Pancreas (tissue), 10 donors: ENCODE results near the gene PAGR1. TPM values are rescaled to one million over a fixed set of nuclear protein-coding genes. Genes with fewer than 3 reads are reported as not detected.

Source experiments
- ATAC-seq, 4 donors: fragments of 200-7000 bp; cut with Tn5 transposase; one replicate each; pipeline versions ENCODE4 v1.8.0 to v1.9.1; 2020; ENCODE audit warnings: mild to moderate bottlenecking in 4 of 4, moderate library complexity in 4 of 4
- DNase-seq, 6 donors: peaks; one replicate each; pipeline ENCODE4 v3.0.0-alpha.2; 2020
- FAIRE-seq: peaks from 2 replicates; lab custom pipeline; 2012; peaks lifted over from hg19 to GRCh38; lab: Jason Lieb, UNC
- H3K27ac ChIP-seq, 4 donors: fragments of 200-600 bp; sonication (generic); 1 replicate in 3 of 4; 2 replicates in 1 of 4; pipeline versions ENCODE4 v1.5.0 to v1.8.0; 2020
- H3K27me3 ChIP-seq, 4 donors: fragments of 200-600 bp; one replicate each; pipeline ENCODE4 v1.8.0; 2021
- H3K36me3 ChIP-seq, 3 donors: fragments of 200-600 bp; sonication (generic) in 1 of 3; one replicate each; pipeline versions ENCODE4 v1.5.0 to v1.8.0; 2020 to 2021
- H3K4me1 ChIP-seq, 3 donors: fragments of 200-600 bp; one replicate each; pipeline ENCODE4 v1.8.0; 2021
- H3K4me3 ChIP-seq, 4 donors: fragments of 200-600 bp; sonication (generic) in 2 of 4; one replicate each; pipeline versions ENCODE4 v1.5.0 to v1.8.0; 2020 to 2021
- H3K9me3 ChIP-seq, 4 donors: fragments of 200-600 bp; one replicate each; pipeline ENCODE4 v1.8.0; 2021
- WGBS, 2 donors: extraction: QIAGEN DNeasy Blood & Tissue Kit; methylation state at CpG; one replicate each; pipeline ENCODE4 v1.1.7; 2013; 5-methylcytosine and 5-hydroxymethylcytosine counted together
- intact Hi-C, 3 donors: fragments of 100-400 bp; cut with DNase I; formaldehyde crosslinking; loops; one replicate each; pipeline versions ENCODE4 v1.11.1 to v1.14.2; 2022
- polyA plus RNA-seq, 2 donors: library from polyadenylated mRNA; stranded (reverse); fragments of 200-250 nt; gene quantifications; one replicate each; pipeline ENCODE4 v1.2.3, GENCODE V29; 2013
- total RNA-seq, 6 donors: library from RNA; stranded (reverse); fragmentation: NEBNext Ultra II Directional in 4 of 6; extraction: Animal tissue kit (Norgen Biotek cat#: 25700) in 4 of 6; gene quantifications; one replicate each; pipeline versions ENCODE4 v1.2.1 to v1.2.4, GENCODE V29; 2021 to 2023
- TF ChIP-seq, protein P1 (sequence below), 4 donors: fragments of 200-600 bp; sonication (generic) in 3 of 4; IDR thresholded peaks; one replicate each; pipeline versions ENCODE4 v1.5.0 to v1.8.0; 2021; ENCODE audit warnings: antibody characterized with exemption in 4 of 4
- donor health status: healthy with polysubstance abuse.
- donor health status: DM: no; HTN: no; CAD: no; lungs with moderate emphysema.
- donor health status: DM: no; HTN: no; CAD: no.
- donor health status: control.
- donor health status: control.
- donor health status: Bipolar disorder and iron deficiency.
- donor health status: DM: yes; HTN: yes; CAD: no.
- donor health status: DM: no; HTN: no; CAD: no.
- donor health status: DM: no; HTN: no; CAD: no.
- donor health status: DM: yes; HTN: yes; CAD: no.

PAGR1 gene
- total and polyA plus RNA-seq, 8 donors = 8.1 to 34.7 (median 12.7) TPM

DNA sequence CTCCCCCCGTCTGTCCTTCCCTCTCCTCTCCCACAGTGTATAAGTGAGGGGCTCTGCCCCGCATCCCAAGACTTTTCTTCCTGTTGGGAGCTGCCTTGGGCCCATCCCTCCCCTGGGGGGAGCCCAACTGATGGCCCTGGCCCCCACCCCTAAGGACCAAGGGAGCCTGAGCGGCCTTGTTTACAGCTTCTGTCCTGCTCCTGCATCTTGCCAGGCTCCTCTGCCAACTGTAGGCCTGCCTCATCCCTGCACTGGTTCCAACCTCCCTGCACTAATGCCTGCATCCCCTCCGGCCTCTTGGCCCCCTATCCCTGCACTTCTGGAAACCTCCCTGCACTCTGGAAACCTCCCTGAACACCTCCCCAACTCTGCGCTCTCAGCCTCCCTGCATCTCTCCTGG lies 1.4 kb upstream of the PAGR1 start:
- Histone ChIP-seq H3K27me3 (no peaks in the 10 kb centered on the region), H3K9me3 (no peaks in the 10 kb centered on the region), H3K4me3 (no peak overlapping the region), H3K36me3 (peaks cover 0 to 8% (median 0%) of the 10 kb centered on the region in 3 donors), H3K27ac (no peak overlapping the region), H3K4me1 (peaks cover 6 to 37% (median 11%) of the 10 kb centered on the region in 3 donors)
- TF ChIP-seq, protein P1, sequence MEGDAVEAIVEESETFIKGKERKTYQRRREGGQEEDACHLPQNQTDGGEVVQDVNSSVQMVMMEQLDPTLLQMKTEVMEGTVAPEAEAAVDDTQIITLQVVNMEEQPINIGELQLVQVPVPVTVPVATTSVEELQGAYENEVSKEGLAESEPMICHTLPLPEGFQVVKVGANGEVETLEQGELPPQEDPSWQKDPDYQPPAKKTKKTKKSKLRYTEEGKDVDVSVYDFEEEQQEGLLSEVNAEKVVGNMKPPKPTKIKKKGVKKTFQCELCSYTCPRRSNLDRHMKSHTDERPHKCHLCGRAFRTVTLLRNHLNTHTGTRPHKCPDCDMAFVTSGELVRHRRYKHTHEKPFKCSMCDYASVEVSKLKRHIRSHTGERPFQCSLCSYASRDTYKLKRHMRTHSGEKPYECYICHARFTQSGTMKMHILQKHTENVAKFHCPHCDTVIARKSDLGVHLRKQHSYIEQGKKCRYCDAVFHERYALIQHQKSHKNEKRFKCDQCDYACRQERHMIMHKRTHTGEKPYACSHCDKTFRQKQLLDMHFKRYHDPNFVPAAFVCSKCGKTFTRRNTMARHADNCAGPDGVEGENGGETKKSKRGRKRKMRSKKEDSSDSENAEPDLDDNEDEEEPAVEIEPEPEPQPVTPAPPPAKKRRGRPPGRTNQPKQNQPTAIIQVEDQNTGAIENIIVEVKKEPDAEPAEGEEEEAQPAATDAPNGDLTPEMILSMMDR (IDR thresholded peaks at IDR 0.05) = no peak
- ATAC-seq = no peak
- WGBS, 2 donors = 92 to 93% methylated on average over 4 to 5 of the region's 5 CpGs
- DNase-seq = peak in 1 of 6 donors; percentile 69
- intact Hi-C loops = no loop called here
- FAIRE-seq = no peak

DNA sequence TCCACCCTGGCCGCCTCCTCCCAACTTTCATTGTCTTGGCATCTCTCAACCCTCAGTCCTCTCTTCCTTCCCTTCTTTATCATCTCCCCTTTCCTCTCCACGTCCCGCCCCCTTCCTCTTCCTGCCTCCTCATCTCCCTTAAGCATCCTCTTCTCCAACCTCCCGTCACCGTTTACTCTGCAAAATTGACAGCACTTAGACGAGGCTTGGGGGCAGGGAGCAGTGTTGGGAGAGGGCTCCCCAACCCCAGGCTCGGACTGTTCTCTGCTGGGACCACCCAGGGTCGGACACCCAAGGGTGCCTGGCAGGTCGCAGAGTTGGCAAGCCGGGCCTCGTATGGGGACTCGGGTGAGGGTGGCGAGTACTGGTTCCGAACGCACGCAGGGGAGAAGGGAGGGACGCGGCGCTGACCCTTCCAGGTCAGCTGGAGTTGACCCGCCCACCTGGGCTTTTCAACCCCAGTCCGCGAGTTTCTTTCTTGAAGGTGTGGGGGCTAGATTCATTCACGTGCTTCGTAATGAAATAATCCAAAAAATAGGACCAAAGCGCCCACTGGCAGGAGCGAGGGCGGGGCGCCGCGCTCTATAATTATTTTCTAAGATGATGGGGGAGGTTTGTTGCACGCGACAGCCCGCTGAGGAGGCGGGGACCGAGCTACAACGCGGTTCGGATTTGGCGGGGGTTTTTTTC lies 775 bp upstream of the PAGR1 start:
- TF ChIP-seq, protein P1 (IDR thresholded peaks at IDR 0.05) = no peak
- ATAC-seq (no peak), FAIRE-seq (no peak), DNase-seq (peak in 5 of 6 donors; percentile 44 to 83 (median 63))
- 12 to 15% methylated on average over 39 of the region's 39 CpGs for WGBS, 2 donors
- no peaks in the 10 kb centered on the region for H3K27me3 ChIP-seq
- peaks cover 9 to 42% (median 16%) of the 10 kb centered on the region in 3 donors for H3K4me1 ChIP-seq
- H3K9me3 ChIP-seq = no peaks in the 10 kb centered on the region
- intact Hi-C loops = no loop called here
- peak overlapping the region; percentile 26 to 84 (median 60) for H3K4me3 ChIP-seq
- H3K36me3 ChIP-seq = peaks cover 0 to 8% (median 0%) of the 10 kb centered on the region in 3 donors
- peak overlapping the region in 3 of 4 donors; percentile 84 to 94 (median 90) for H3K27ac ChIP-seq

DNA sequence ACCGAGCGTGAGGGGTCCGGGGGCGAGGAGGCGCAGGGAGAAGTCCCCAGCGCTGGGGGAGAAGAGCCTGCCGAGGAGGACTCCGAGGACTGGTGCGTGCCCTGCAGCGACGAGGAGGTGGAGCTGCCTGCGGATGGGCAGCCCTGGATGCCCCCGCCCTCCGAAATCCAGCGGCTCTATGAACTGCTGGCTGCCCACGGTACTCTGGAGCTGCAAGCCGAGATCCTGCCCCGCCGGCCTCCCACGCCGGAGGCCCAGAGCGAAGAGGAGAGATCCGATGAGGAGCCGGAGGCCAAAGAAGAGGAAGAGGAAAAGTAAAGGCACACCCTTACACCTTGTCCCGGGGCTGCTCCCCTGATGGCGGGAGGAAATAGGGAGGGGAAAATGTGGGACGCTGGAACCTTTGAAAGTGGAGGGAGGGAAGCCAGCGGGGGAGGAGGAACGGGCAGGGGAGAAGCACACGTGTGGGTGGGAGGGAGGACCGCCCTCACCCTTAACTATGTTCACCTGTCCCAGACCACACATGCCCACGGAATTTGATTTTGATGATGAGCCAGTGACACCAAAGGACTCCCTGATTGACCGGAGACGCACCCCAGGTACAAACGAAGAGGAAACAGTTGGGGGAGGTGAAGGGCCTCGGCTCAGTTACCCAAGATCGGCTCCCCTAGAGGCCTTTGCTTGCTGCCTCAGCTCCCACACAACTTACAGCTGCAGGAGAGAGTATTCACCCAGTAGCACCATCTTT lies 916 bp downstream of the PAGR1 start:
- H3K27ac ChIP-seq = peak overlapping the region; percentile 78 to 94 (median 87)
- DNase-seq (peak; percentile 72 to 90 (median 76)), FAIRE-seq (no peak), ATAC-seq (peak; percentile 38 to 49 (median 48))
- TF ChIP-seq, protein P1 (IDR thresholded peaks at IDR 0.05) = no peak
- peaks cover 9 to 37% (median 18%) of the 10 kb centered on the region in 3 donors for H3K4me1 ChIP-seq
- intact Hi-C loops = no loop called here
- 1 to 2% methylated on average over 37 of the region's 37 CpGs for WGBS, 2 donors
- no peaks in the 10 kb centered on the region for H3K9me3 ChIP-seq
- no peaks in the 10 kb centered on the region for H3K27me3 ChIP-seq
- peaks cover 0 to 8% (median 0%) of the 10 kb centered on the region in 3 donors for H3K36me3 ChIP-seq
- H3K4me3 ChIP-seq = peak overlapping the region; percentile 43 to 84 (median 60)

DNA sequence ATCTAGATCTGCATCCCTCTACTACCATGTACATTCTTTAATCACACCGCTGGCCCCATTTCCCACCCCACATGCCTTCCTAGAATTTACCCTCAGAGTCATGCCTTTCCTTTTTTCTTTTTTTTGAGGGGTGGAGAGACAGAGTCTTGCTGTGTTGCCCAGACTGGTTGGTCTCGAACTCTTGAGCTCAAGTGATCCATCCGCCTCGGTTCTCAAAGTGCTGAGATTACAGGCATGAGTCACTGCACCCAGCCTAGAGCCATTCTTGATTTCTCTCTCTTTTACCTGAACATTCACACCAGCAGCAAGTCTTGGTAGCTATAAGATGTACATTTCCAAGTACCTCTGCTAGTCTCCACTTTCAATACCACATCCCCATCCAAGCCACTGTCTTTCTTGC lies 2.1 kb downstream of the PAGR1 start:
- no peak for ATAC-seq
- intact Hi-C loops = no loop called here
- Histone ChIP-seq H3K4me1 (peaks cover 17 to 45% (median 30%) of the 10 kb centered on the region in 3 donors), H3K27ac (peak overlapping the region in 2 of 4 donors; percentile 22 to 90), H3K4me3 (no peak overlapping the region), H3K27me3 (no peaks in the 10 kb centered on the region), H3K9me3 (no peaks in the 10 kb centered on the region), H3K36me3 (peaks cover 0 to 8% (median 0%) of the 10 kb centered on the region in 3 donors)
- 67 to 74% methylated on average over 4 of the region's 4 CpGs for WGBS, 2 donors
- FAIRE-seq = no peak
- DNase-seq = no peak
- TF ChIP-seq, protein P1 (IDR thresholded peaks at IDR 0.05) = no peak
